H9 (cell line): ENCODE results near the gene SCTR. TPM values are rescaled to one million over a fixed set of nuclear protein-coding genes. Genes with fewer than 3 reads are reported as not detected.
A peak's percentile ranks its signal among the peaks of the same experiment; 100 is the strongest.

Source experiments
- DNase-seq: peaks from one replicate; pipeline ENCODE4 v3.0.0-alpha.2; 2017
- H2AFZ ChIP-seq: one replicate; pipeline ENCODE4 v1.6.1; 2013; ENCODE audit warnings: mild to moderate bottlenecking, low read length, control low read depth, moderate library complexity
- H2AK5ac ChIP-seq: 2 replicates; pipeline ENCODE4 v1.6.1; 2013; ENCODE audit warnings: low read length, control low read depth, mixed read lengths; ENCODE audit not compliant: insufficient read length
- H2BK120ac ChIP-seq: one replicate; pipeline ENCODE4 v1.6.1; 2013; ENCODE audit warnings: low read depth, mild to moderate bottlenecking, low read length, control low read depth, inconsistent platforms; ENCODE audit not compliant: poor library complexity, severe bottlenecking
- H2BK12ac ChIP-seq: 2 replicates; pipeline ENCODE4 v1.6.1; 2013; ENCODE audit warnings: low read length, control low read depth, mixed read lengths, low read depth; ENCODE audit not compliant: insufficient read length
- H2BK15ac ChIP-seq: 2 replicates; pipeline ENCODE4 v1.6.1; 2013; ENCODE audit warnings: low read depth, low read length, control low read depth
- H2BK20ac ChIP-seq: one replicate; pipeline ENCODE4 v1.6.1; 2013; ENCODE audit warnings: low read depth, mild to moderate bottlenecking, low read length, control low read depth, inconsistent platforms; ENCODE audit not compliant: poor library complexity, severe bottlenecking
- H2BK5ac ChIP-seq: 2 replicates; pipeline ENCODE4 v1.6.1; 2013; ENCODE audit warnings: low read length, control low read depth, mixed read lengths; ENCODE audit not compliant: insufficient read length
- H3K14ac ChIP-seq: 2 replicates; pipeline ENCODE4 v1.6.1; 2013; ENCODE audit warnings: low read length, control low read depth; ENCODE audit not compliant: insufficient read depth
- H3K18ac ChIP-seq: 2 replicates; pipeline ENCODE4 v1.6.1; 2013; ENCODE audit warnings: low read depth, mild to moderate bottlenecking, mixed read lengths, low read length, control low read depth; ENCODE audit not compliant: insufficient read length
- H3K23ac ChIP-seq: 2 replicates; pipeline ENCODE4 v1.6.1; 2013; ENCODE audit warnings: low read length, control low read depth, mixed read lengths, low read depth; ENCODE audit not compliant: insufficient read length
- H3K23me2 ChIP-seq: 2 replicates; pipeline ENCODE4 v1.6.1; 2013; ENCODE audit warnings: low read depth, mild to moderate bottlenecking, mixed read lengths, low read length, control low read depth; ENCODE audit not compliant: insufficient read length, poor library complexity, severe bottlenecking
- H3K27ac ChIP-seq: 2 replicates; pipeline ENCODE4 v1.5.1; 2013; ENCODE audit warnings: low read length, control low read depth, mixed read lengths, low read depth; ENCODE audit not compliant: insufficient read length
- H3K27me3 ChIP-seq: 2 replicates; pipeline ENCODE4 v1.6.1; 2013; ENCODE audit warnings: low read length, control low read depth, inconsistent platforms; ENCODE audit not compliant: insufficient read depth
- H3K4ac ChIP-seq: 2 replicates; pipeline ENCODE4 v1.6.1; 2013; ENCODE audit warnings: low read depth, mild to moderate bottlenecking, control low read depth, inconsistent platforms, low read length, moderate library complexity
- H3K4me1 ChIP-seq: 2 replicates; pipeline ENCODE4 v1.6.1; 2013; ENCODE audit warnings: low read length, control low read depth, inconsistent platforms; ENCODE audit not compliant: insufficient read depth
- H3K4me2 ChIP-seq: 2 replicates; pipeline ENCODE4 v1.6.1; 2013; ENCODE audit warnings: low read length, control low read depth, mixed read lengths; ENCODE audit not compliant: insufficient read length, insufficient read depth
- H3K56ac ChIP-seq: 2 replicates; pipeline ENCODE4 v1.6.1; 2013; ENCODE audit warnings: low read depth, mild to moderate bottlenecking, mixed read lengths, low read length, control low read depth; ENCODE audit not compliant: insufficient read length
- H3K79me1 ChIP-seq: 2 replicates; pipeline ENCODE4 v1.6.1; 2013; ENCODE audit warnings: low read depth, mild to moderate bottlenecking, moderate library complexity, low read length, control low read depth, inconsistent platforms; ENCODE audit not compliant: insufficient read depth, poor library complexity, severe bottlenecking
- H3K79me2 ChIP-seq: 2 replicates; pipeline ENCODE4 v1.6.1; 2013; ENCODE audit warnings: low read length, control low read depth, inconsistent platforms; ENCODE audit not compliant: insufficient read depth
- H3K9ac ChIP-seq: 2 replicates; pipeline ENCODE4 v1.6.1; 2013; ENCODE audit warnings: low read length, control low read depth, mixed read lengths; ENCODE audit not compliant: insufficient read length; ENCODE audit errors: extremely low read depth
- H3K9me3 ChIP-seq: one replicate; pipeline ENCODE4 v1.6.1; 2013; ENCODE audit warnings: low read depth, low read length, inconsistent platforms; ENCODE audit not compliant: control insufficient read depth
- H3T11ph ChIP-seq: one replicate; pipeline ENCODE4 v1.6.1; 2013; ENCODE audit warnings: mild to moderate bottlenecking, low read length, control low read depth, inconsistent platforms
- H4K20me1 ChIP-seq: one replicate; pipeline ENCODE4 v1.6.1; 2013; ENCODE audit not compliant: control insufficient read depth, insufficient read length, insufficient read depth
- H4K5ac ChIP-seq: 2 replicates; pipeline ENCODE4 v1.6.1; 2013; ENCODE audit warnings: low read depth, mild to moderate bottlenecking, mixed read lengths, low read length, control low read depth; ENCODE audit not compliant: insufficient read length
- H4K8ac ChIP-seq: replicated peaks from 2 replicates; pipeline ENCODE4 v1.6.1; 2013; ENCODE audit warnings: low read length, control low read depth, mixed read lengths, low read depth; ENCODE audit not compliant: insufficient read length
- H4K91ac ChIP-seq: 2 replicates; pipeline ENCODE4 v1.6.1; 2013; ENCODE audit warnings: low read depth, mild to moderate bottlenecking, moderate library complexity, mixed read lengths, low read length, control low read depth; ENCODE audit not compliant: insufficient read length
- H3K27ac Mint-ChIP-seq, 3 experiments: 2 replicates in 2 of 3; 3 replicates in 1 of 3; pipeline ENCODE4 v1.8.0; 2020 to 2021; ENCODE audit warnings: mixed read lengths in 3 of 3, mild to moderate bottlenecking in 1 of 3, moderate library complexity in 1 of 3
- H3K27me3 Mint-ChIP-seq: 2 replicates; pipeline ENCODE4 v1.8.0; 2021; ENCODE audit warnings: low read depth, mild to moderate bottlenecking, moderate library complexity, mixed read lengths
- H3K36me3 Mint-ChIP-seq, 3 experiments: 2 replicates in 2 of 3; 3 replicates in 1 of 3; pipeline ENCODE4 v1.8.0; 2020 to 2021; ENCODE audit warnings: low read depth in 3 of 3, mixed read lengths in 3 of 3; ENCODE audit not compliant: insufficient read depth in 1 of 3
- H3K4me1 Mint-ChIP-seq, 2 experiments: 2 replicates each; pipeline ENCODE4 v1.8.0; 2020; ENCODE audit warnings: mixed read lengths in 2 of 2
- H3K4me3 Mint-ChIP-seq, 2 experiments: 2 replicates in 1 of 2; 3 replicates in 1 of 2; pipeline ENCODE4 v1.8.0; 2020 to 2021; ENCODE audit warnings: mild to moderate bottlenecking in 2 of 2, mixed read lengths in 2 of 2, moderate library complexity in 1 of 2
- H3K9me3 Mint-ChIP-seq, 2 experiments: 2 replicates in 1 of 2; 3 replicates in 1 of 2; pipeline ENCODE4 v1.8.0; 2020; ENCODE audit warnings: mild to moderate bottlenecking in 2 of 2, mixed read lengths in 2 of 2, moderate library complexity in 1 of 2
- CTCF ChIP-seq: fragments of 200-600 bp; sonication (generic); conservative IDR thresholded peaks from 3 replicates; pipeline ENCODE4 v1.8.0; 2021; ENCODE audit warnings: antibody characterized with exemption, mild to moderate bottlenecking
- WGBS: extraction: QIAGEN DNeasy Blood & Tissue Kit; methylation state at CpG from one replicate; pipeline ENCODE4 v1.1.7; 2013; ENCODE audit warnings: missing lambda C conversion rate, low lambda C conversion rate, mixed read lengths; ENCODE audit not compliant: insufficient read length; ENCODE audit errors: extremely low coverage; 5-methylcytosine and 5-hydroxymethylcytosine counted together
- total RNA-seq: library from RNA; stranded (reverse); gene quantifications from 2 replicates; pipeline ENCODE4 v1.2.1, GENCODE V29; 2021

SCTR gene
- total RNA-seq, 1 experiment from 2014 or later, result not detected

GRCh38 chr2:119431155-119431975 lies 92.9 kb downstream of the SCTR start, which contains the start of gene TMEM37:
TSS of gene TMEM37 (plus strand) at chr2:119431854. CDS start at chr2:119431904, 50 bp downstream.
- no peak within 1 kb of the TSS for H2BK5ac ChIP-seq
- peaks cover 64 to 70% of the 10 kb centered on the region in 2 experiments for H3K4me1 Mint-ChIP-seq
- H4K91ac ChIP-seq, result no peak within 1 kb of the TSS
- DNase-seq, result peak; percentile 88
- peak within 1 kb of the TSS; percentile 57; the same call in 1 of the 2 replicates for H2BK15ac ChIP-seq
- H3K18ac ChIP-seq, result peak within 1 kb of the TSS; percentile 66
- H3K79me1 ChIP-seq, result no peaks in the 10 kb centered on the region
- H3K27ac ChIP-seq, result no peak within 1 kb of the TSS
- H2AFZ ChIP-seq, result no peak within 1 kb of the TSS
- peak within 1 kb of the TSS; percentile 64 for H3K9ac ChIP-seq
- no peaks in the 10 kb centered on the region for H3K79me2 ChIP-seq
- peaks cover 40% of the 10 kb centered on the region for H3K27me3 Mint-ChIP-seq
- H2AK5ac ChIP-seq, result no peak within 1 kb of the TSS
- no peak within 1 kb of the TSS for H3K56ac ChIP-seq
- H3K9me3 ChIP-seq, result no peaks in the 10 kb centered on the region
- WGBS, result no CpG with 5 or more reads among the region's 72 CpGs
- H3K4me3 Mint-ChIP-seq, result peak within 1 kb of the TSS; percentile 82 to 92
- H4K8ac ChIP-seq, result no peak within 1 kb of the TSS
- peak within 1 kb of the TSS; percentile 13 for H4K5ac ChIP-seq
- H2BK120ac ChIP-seq, result no peak within 1 kb of the TSS
- peak within 1 kb of the TSS; percentile 3 to 93 (median 85); a peak in 5 of 7 replicates for H3K27ac Mint-ChIP-seq
- peaks cover 3% of the 10 kb centered on the region; the same call in 1 of the 2 replicates for H3K4me1 ChIP-seq
- H3K27me3 ChIP-seq, result no peaks in the 10 kb centered on the region; the same call in 1 of the 2 replicates
- no peak within 1 kb of the TSS for H2BK12ac ChIP-seq
- H2BK20ac ChIP-seq, result no peak within 1 kb of the TSS
- H3K23ac ChIP-seq, result no peak within 1 kb of the TSS
- H3K14ac ChIP-seq, result peak within 1 kb of the TSS; percentile 89
- no peaks in the 10 kb centered on the region for H4K20me1 ChIP-seq
- no peak within 1 kb of the TSS for H3T11ph ChIP-seq
- H3K4ac ChIP-seq, result no peak within 1 kb of the TSS
- no peaks in the 10 kb centered on the region for H3K9me3 Mint-ChIP-seq
- H3K36me3 Mint-ChIP-seq, result peaks cover 0 to 3% (median 2%) of the 10 kb centered on the region in 3 experiments; a peak in 2 of 7 replicates
- no peak for TF ChIP-seq CTCF
- peak within 1 kb of the TSS; percentile 90 for H3K4me2 ChIP-seq
- peaks cover 6% of the 10 kb centered on the region for H3K23me2 ChIP-seq
